ENCODE data around the gene FAM32A.

FAM32A gene

DNA sequence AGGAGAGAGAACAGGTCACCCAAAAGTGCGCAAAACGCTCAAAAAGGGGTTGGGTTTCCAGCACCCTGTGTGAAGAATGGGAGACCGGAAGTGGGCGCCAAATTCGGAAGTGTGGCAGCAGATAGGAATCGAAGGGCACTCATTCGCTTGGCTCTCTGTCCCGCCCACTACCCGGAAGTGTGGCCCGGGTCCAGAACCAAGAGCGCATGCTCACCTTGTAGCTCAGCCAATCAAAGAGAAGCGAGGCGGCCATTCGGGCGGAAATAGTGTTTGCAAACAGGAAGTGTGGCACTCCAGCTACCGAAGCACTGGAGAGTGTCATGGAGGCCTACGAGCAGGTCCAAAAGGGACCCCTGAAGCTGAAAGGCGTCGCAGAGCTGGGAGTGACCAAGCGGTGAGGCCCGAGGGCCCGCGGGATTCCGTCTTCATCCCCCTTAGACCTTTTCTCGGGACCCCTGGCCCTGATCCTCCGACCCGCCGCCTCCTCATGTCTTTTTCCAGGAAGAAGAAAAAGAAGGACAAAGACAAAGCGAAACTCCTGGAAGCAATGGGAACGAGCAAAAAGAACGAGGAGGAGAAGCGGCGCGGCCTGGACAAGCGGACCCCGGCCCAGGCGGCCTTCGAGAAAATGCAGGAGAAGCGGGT lies at the start of gene FAM32A:
FAM32A (plus strand) TSS at position 288 of the 645 bp plus-strand sequence; CDS start at position 321, 33 bp downstream.
- DNase-seq (ENCODE audit: low read depth in 2 of 2), result peak; percentile 93 to 96

DNA sequence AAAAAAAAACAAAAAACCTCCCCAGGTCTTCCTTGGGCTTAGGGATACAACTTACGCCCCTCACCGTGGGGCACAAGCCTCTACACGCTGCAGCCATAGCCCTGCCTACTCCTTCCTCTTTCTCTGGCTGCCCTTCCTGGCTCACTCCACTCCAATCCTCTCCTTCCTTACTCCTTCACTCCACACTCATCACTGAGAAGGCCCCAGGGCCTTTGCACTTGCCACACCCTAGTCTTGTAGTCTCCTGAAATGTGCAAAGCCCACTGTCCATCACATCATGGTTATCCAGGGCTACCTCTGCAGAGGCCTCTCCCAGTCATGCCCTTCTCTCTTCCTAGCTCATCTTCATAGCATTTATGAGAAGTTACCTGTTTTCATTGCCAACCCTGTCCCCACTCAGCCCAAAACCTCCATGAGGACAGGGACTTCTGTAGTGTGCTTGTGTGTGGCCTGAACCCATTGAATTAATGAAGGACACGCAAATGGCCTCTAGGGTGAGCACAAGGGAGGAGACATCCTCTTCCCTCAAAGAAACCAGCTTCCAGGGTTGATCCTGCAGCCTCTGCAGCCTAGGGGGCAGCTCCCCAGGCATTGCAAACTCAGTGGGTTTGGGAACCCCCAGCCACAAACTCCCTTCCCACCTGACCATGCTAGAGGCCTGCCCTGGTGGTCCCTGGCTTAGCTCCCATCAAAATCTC lies 49.6 kb upstream of the FAM32A start:
- no peak for DNase-seq (ENCODE audit: low read depth in 2 of 2)

DNA sequence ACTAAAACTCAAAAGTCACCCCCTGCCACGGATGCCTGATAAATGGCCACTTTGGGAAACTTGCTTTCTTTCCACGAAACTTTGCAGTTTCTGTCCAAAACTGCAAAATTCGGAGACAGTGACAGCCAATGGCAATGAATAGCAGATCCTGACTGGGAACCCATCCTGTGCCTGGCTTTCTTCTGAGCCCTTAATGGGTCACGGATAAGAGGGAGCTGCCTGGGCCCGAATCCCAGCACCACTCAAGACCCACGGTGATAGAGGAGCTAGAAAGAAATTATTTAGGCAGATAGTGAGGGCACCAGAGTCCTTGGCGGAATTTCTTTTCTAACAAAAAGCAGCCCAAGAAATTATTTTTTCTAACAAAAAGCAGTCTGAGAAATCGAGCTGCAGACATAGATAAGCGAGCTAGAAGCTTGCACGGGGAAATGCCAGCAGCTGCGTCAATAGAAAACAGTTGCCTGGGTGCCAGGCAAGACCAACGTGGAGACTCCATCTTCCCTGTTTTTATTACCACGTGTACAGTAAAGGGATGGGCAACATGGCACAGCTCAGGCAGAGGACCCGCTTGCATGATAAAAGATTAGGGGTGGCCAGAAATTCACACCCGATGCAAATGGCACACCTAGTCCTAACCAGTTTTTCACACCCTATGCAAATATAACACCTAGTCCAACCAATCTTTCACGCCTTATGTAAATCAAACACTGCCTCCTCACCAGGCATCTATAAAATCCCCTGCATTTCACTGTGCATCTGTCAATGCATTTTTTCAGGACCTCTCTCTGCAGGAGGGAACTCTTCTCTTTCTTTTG lies 48.8 kb upstream of the FAM32A start:
- DNase-seq (ENCODE audit: low read depth in 2 of 2), result no peak

DNA sequence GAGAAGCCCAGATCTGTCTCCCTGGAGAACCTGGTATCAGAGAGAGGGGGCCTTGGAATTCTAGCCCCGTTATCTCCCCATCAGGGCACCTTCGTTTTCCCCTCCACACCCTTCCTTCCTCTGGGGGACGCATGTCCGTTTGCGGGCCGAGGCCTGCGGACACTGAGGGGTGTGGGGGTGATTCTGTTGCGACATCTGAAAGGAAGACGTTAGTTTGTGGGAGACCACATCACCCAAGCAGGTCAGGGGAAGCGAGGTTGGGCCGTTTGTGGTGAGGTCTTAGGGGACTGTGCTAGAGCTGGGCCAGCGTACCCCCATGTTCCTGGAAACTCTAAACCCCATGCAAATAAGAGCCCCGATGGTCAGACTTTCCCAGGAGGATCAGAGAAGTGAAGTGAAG lies 45.5 kb upstream of the FAM32A start:
- DNase-seq (ENCODE audit: low read depth in 2 of 2), result no peak

DNA sequence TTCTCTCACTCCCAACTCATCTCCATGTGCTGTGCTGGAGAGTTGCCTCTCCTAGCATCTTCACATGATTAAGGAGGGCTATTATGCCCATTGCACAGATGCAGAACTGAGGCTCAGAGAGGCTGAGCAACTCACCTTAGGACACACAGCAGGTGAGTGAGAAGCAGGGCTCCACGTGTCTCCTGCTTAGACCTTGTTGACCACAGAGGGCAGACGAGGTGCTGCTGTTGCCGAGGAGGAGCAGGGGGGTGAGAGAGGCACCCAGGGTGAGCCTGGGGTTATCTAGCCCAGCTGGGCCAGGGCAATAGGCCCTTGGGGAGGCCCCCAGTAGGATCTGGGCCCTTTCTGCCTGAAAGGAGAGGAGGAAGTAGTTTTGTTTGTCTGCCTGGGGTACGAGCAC lies 44.2 kb upstream of the FAM32A start:
- no peak for DNase-seq (ENCODE audit: low read depth in 2 of 2)

DNA sequence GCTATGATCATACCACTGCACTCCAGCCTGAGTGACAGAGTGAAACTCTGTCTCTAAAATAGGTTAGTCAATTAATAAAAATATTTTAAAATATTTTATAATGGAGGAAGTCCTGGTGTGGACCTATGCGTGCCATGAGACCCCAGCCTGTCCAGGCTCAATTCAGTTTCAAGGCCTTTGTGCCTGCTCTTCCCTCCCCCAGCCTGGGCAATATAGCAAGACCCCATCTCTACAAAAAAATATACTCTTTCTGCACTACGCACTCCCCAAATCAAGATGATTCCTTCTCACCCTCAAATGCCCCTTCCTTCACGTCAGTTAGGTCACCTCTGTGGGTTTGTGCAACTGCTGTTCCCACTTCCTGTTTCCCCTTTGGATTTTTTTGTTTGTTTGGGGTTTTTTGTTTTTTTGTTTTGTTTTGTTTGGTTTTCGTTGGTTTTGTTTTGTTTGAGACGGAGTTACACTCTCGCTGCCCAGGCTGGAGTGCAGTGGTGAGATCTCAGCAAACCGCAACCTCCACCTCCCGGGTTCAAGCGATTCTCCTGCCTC lies 43.1 kb upstream of the FAM32A start:
- no peak for DNase-seq (ENCODE audit: low read depth in 2 of 2)

DNA sequence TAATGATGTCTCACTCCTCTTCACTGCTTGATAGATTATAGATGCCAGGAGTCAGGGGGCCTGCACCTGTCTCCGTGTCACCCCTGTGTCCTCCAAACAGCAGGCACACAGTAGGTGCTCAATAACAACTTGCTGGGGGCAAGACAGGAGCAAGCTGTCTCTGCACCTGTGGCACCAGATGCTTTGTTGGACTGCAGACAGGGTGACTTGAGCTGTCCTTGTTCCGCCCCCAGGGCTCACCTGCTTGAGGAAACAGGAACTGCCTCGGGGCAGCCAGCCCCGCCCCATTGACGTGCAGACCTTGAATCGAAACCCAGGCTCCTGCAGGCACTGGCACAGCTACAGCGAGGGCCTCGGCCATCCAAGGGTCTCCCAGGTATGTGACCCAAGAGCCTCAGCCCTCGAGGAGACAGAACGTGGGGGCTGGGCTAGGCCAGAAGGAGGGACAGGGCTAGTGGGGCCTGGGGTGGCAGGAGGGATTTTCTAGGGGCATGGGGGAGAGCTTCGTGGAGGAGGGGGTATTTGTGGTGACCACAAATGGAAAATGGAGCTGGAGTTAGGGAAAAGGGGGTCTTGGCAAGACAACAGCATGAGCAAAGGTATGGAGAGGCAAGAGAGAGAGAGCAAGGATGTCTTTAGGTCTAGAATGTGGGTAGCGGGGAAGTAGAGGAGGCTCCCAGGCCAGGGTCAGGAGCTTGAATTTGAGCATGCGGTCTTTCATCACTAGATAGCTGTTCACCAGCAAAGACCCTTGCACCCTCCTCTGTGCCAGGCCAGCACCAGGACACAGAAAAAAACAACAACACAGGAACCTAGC lies 41.6 kb upstream of the FAM32A start, which contains the start of gene HSH2D:
HSH2D (plus strand) TSS at position 287 of the 817 bp plus-strand sequence. CDS start 5,066 bp downstream, outside the sequence.
- DNase-seq (ENCODE audit: low read depth in 2 of 2), result peak; percentile 36 to 42

DNA sequence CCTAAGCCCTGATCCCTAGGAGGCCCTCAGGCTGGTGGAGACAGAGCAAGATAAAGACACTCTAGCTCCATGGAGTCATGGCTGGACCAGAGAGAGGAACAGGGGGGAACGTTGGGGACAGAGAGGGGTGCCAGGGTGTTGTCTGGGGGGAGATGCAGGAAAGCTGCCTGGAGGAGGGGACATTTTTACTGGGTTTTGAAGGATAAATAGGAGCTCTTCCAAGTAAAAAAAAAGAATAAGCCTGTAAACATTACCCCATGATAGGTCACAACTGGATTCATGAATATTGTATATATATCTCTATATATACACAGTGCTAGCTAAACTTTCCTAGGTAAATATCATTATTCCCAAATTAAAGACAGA lies 41.0 kb upstream of the FAM32A start:
- DNase-seq (ENCODE audit: low read depth in 2 of 2), result no peak

DNA sequence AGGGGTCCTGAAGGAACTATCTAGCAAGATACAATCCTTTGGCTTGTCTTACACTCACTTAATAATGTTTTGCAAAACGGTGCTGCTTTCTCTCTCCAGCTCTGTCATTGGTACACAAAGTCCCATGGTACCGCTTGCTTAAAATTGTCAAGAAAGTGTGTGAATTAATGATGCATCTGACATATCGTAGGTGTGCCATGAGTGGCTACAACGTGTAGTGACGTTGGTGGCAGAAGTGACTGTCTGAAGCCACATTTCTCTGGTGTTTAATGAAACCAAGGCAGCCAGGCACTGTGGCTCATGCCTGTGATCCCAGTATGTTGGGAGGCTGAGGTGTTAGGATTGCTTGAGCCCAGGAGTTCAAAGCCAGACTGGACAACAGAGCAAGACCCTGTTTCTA lies 39.1 kb upstream of the FAM32A start:
- DNase-seq (ENCODE audit: low read depth in 2 of 2), result no peak

DNA sequence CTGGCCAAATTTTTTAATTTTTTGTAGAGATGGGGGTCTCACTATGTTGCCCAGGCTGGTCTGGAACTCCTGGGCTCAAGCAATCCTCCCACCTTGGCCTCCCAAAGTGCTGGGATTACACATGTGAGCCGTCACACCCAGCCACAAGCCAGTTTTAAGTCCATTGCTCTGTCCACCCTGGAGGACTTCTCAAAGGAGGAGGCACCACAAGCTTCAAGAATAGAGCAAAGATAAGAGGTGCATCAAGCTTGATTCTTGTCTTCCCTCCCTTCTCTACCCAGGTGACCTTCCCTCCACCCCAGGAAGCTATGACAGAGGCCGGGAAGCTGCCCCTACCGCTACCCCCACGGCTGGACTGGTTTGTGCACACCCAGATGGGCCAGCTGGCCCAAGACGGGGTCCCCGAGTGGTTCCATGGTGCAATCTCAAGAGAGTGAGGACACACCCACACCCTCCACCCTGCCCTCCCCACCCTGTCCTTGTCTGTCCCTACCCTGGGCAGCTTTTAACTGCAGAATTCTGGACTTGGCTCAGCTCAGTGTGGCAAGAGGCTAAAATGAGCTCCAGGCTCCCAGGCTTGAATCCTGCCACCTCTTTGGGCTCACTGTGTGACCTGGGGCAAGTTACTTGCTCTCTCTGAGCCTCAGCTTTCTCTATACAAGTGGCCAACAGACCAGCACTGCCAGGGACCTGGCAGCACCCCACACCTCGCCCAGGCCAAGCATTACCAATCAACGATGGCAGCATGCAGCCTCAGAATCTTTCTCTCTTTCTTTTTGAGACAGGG lies 36.6 kb upstream of the FAM32A start:
- DNase-seq (ENCODE audit: low read depth in 2 of 2), result no peak

DNA sequence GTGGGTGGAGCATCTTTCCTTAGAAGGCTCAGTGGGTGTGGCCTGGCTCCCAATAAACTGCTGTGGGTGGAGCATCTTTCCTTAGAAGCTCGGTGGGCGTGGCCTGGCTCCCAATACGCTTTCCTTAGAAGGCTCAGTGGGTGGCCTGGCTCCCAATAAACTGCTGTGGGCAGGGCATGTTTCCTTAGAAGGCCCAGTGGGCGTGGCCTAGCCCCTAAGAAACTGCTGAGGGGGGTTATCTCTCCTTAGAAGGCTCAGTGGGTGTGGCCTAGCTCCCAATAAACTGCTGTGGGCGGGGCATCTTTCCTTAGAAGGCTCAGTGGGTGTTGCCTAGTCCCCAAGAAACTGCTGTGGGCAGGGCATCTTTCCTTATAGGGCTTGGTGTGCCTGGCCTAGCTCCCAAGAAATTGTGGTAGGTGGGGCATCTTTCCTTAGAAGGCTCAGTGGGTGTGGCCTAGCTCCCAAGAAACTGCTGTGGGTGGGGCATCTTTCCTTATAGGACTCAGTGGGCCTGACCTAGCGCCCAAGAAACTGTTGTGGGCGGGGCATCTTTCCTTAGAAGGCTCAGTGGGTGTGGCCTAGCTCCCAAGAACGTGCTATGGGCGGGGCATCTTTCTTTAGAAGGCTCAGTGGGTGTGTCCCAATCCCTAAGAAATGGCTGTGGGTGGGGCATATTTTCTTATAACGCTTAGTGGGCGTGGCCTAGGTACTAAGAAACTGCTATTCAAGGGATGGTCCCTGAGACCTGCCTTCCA lies 31.5 kb upstream of the FAM32A start:
- no peak for DNase-seq (ENCODE audit: low read depth in 2 of 2)

DNA sequence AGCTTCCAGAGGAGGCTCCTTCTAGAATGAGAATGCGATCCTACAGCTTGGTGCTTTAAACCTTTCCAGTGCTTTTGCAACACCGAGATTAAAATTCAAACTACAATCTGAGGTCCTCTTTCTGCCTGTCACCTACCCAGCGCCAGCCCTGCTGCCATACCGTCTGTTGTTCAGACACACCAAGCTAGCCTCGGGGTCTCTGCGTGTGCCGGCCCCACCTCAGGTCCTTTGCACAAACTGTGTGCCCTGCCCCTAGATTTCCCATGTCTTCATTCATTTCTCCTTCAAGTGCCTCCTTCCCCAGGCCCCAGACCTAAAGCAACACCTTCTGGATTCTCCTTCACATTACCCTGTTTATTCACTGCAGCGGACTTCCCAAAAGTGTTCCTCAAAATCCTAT lies 30.7 kb upstream of the FAM32A start:
- DNase-seq (ENCODE audit: low read depth in 2 of 2), result no peak

DNA sequence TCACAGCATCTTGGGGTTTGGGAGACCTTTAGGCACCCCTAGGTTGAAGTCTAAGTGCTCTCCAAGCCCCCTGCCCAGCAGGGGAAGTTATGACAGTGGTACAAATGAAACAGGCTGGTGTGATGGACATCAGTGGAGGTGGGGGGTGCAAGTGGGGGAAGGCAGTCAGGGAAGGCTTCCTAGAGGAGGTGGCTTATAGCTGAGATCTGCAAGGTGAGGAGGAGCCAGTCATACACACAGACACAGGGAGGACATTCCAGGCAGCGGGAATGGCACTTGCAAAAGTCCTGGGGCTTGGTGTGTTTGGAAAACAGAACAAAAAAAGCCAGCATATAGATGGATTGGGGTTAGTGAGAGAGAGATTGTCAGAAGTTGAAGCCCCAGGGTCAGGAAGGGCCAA lies 30.1 kb upstream of the FAM32A start:
- DNase-seq (ENCODE audit: low read depth in 2 of 2), result no peak

DNA sequence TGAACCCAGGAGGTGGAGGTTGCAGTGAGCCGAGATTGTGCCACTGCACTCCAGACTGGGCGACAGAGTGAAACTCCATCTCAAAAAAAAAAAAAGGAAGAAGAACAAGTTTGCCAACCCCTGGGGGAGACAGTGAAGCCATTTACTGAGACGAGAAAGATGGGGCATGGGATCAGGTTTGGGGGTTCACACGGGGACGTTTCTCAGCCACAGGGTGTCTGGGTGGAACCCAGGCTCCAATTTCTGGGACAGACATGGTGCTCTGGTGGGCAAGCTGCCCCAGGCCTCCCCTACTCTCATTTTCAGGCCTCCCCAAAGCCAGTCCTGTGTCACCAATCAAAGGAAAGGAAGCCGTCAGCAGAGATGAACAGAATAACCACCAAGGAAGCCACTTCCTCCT lies 28.3 kb upstream of the FAM32A start:
- no peak for DNase-seq (ENCODE audit: low read depth in 2 of 2)

DNA sequence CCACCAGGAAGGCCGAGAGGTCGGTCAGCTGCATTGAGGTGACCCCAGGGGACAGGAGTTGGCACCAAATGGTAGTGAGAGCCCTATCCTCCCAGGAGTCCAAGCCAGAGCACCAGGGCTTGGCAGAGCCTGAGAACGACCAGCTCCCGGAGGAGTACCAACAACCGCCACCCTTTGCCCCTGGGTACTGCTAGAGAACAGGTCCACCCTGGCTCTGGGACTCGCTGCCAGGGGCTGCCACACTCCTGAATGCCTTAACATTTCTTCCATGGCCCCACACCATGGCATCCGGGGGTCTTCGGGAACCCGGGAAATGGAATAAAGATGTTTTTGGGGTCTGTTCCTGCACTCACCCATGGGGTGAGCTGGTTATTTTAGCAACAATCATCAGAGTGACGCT lies 27.6 kb upstream of the FAM32A start:
- DNase-seq (ENCODE audit: low read depth in 2 of 2), result no peak

DNA sequence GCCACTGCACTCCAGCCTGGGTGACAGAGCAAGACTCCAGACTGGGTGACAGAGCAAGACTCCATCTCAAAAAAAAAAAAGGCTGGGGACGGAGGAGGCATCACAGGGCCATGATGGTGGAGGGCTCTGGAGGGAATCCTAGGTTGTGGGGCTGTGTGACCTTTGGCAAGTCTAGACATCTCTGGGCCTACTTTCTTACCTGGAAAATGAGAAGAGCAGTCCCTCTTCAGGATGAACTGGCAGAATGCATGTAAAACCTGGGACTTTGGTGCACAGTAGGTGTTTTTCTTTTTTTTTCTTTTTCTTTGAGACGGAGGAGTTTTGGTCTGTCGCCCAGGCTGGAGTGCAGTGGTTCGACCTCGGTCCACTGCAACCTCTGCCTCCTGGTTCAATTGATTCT lies 25.6 kb upstream of the FAM32A start:
- no peak for DNase-seq (ENCODE audit: low read depth in 2 of 2)

DNA sequence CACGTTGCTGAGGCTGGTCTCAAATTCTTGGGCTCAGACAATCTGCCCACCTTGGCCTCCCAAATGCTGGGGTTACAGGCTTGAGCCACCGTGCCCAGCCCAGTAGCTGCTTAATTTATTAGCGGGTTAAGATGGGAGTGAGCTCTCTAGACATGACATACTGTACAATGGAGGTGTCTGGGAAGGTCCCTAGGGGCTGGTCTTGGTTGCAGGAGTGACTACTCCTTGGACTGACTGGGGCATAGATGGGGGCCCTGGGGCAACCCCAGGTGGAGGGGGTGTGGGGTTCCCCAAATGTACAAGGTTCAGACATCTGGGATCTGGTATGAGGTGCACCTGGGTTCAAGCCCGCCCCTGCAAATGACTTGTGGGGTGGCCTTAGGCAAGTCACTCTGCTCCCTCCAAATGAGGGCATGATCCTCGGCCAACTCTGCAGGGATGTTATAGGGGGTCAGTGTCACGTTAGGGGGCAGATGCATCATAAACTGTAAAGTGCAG lies 24.7 kb upstream of the FAM32A start:
- no peak for DNase-seq (ENCODE audit: low read depth in 2 of 2)

DNA sequence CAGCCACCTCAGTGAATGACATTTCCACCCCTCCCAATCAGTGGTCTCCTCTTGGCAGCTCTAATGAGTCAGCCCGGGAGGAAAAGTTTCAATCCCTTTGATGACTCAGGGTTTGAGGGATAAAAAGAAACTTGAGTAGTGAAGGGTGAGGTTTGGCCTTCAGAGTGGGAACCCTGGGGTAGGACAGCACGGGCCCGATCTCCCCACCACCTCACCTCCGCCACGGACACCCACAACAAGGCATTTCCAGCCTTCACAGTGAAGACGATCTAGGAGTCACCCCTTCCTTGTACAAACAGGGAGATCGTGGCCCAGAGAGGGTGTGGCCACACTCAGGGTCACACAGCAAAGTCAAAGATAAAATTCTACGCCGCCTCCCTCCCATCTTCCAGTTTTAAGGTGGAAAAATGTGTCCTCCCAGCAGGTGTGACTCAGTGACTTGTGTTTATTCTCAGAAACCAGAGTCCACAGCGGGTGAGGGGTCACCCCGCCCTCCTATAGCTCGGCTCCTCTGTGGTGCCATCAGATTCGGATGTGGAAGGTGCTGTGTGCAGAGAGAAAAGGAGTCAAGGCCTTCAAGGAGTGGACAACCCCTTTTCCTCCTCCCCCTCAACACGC lies 24.2 kb upstream of the FAM32A start:
- no peak for DNase-seq (ENCODE audit: low read depth in 2 of 2)

DNA sequence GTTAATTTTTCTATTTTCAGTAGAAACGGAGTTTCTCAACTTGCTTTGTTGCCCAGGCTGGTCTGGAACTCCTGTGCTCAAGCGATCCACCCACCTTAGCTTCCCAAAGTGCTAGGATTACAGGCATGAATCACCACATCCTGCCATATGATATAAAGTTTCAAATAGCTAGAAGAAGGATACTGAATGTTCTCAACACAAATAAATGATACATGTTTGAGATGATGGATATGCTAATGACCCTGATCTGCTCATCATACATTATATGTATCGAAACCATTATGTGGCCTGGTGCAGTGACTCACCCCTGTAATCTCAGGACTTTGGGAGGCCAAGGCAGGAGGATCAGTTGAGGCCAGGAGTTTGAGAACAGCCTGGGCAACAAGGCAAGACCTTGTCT lies 23.4 kb upstream of the FAM32A start:
- DNase-seq (ENCODE audit: low read depth in 2 of 2), result no peak

Measured in stimulated activated CD4-positive, alpha-beta T cell treated with anti-CD3 and anti-CD28 coated beads, Interleukin-1b, Interleukin-23, amount 100 ng/mL, for 1 hour (primary cell).